NCI-H1694 treated with DMSO at 0.1 percent for 48 hours (cell line): ENCODE results near the gene TRPM5.

Experiments used
- DNase-seq: peaks from one replicate; lab custom pipeline; 2025; lab: John Stamatoyannopoulos, UW

The TRPM5 gene

GRCh38 chr11:2452321-2453012 is 8.2 kb upstream of the TRPM5 start:
- DNase-seq: no peak

GRCh38 chr11:2451916-2452315 is 7.6 kb upstream of the TRPM5 start:
- DNase-seq: no peak

GRCh38 chr11:2451336-2451735 is 7.0 kb upstream of the TRPM5 start:
- DNase-seq: no peak

- no peak for DNase-seq
These were observed 6.2 kb upstream of the TRPM5 start for GRCh38 chr11:2450321-2451041.

GRCh38 chr11:2449548-2450320 is 5.4 kb upstream of the TRPM5 start:
- DNase-seq: no peak

GRCh38 chr11:2448661-2449547 is 4.6 kb upstream of the TRPM5 start:
- DNase-seq: no peak

- DNase-seq: no peak
These were observed 3.8 kb upstream of the TRPM5 start for GRCh38 chr11:2447951-2448650.

- DNase-seq: no peak
These were observed 3.1 kb upstream of the TRPM5 start for GRCh38 chr11:2447253-2447950.

GRCh38 chr11:2446590-2447252 is 2.4 kb upstream of the TRPM5 start:
- no peak for DNase-seq

- DNase-seq: no peak
These were observed 1.6 kb upstream of the TRPM5 start for GRCh38 chr11:2445746-2446551.

GRCh38 chr11:2444821-2445745 is 769 bp upstream of the TRPM5 start, which contains the start of gene KCNQ1:
KCNQ1 (plus strand) TSS chr11:2445008; CDS start chr11:2445099, 91 bp downstream.
- no peak for DNase-seq

GRCh38 chr11:2443406-2443805 is 908 bp downstream of the TRPM5 start:
- DNase-seq: no peak

- DNase-seq: no peak
These were observed 1.7 kb downstream of the TRPM5 start for GRCh38 chr11:2442589-2442988.

- no peak for DNase-seq
These were observed 3.1 kb downstream of the TRPM5 start for GRCh38 chr11:2441171-2441570.

- DNase-seq: no peak
These were observed 3.7 kb downstream of the TRPM5 start for GRCh38 chr11:2440646-2441045.

GRCh38 chr11:2439820-2440219 is 4.5 kb downstream of the TRPM5 start:
- DNase-seq: no peak

- DNase-seq: no peak
These were observed 6.8 kb downstream of the TRPM5 start for GRCh38 chr11:2437516-2437915.

GRCh38 chr11:2436521-2437031 is 7.7 kb downstream of the TRPM5 start:
- DNase-seq: no peak
